ENCODE measurements around the gene PLA2G2F. TPM values are rescaled to one million over a fixed set of nuclear protein-coding genes. Genes with fewer than 3 reads are reported as not detected.

The PLA2G2F gene
- total RNA-seq, 2 donors from 2014 or later, result not detected

DNA sequence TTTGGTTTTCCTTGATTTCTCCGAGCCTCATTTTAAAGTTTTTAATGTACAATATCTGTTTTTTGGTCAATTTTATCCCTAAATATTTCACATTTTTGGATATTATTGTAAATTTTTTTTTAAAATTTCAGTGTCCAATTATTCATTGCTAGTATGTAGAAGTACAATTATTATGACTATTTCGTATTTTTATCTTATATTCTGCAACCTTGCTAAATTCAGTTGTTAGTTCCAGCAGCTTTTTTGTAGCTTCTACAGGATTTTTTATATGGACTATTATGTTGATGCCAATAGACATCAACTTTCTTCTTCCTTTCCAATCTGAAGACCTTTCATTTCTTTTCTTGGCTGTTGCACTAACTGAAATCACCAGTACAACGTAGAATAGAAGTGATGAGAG lies 4.1 kb upstream of the PLA2G2F start:
- H3K4me3 ChIP-seq, result no peak overlapping the region
- no peak overlapping the region for H3K27ac ChIP-seq
- no peaks in the 10 kb centered on the region for H3K9me3 ChIP-seq
- DNase-seq (ENCODE audit: low spot score) (no peak), ATAC-seq (ENCODE audit: insufficient number of reproducible peaks, low FRiP score, low read depth) (no peak)
- H3K27me3 ChIP-seq (replicated peaks; ENCODE audit: insufficient read depth), result no peaks in the 10 kb centered on the region
- no peaks in the 10 kb centered on the region for H3K36me3 ChIP-seq
- TF ChIP-seq, protein P1, sequence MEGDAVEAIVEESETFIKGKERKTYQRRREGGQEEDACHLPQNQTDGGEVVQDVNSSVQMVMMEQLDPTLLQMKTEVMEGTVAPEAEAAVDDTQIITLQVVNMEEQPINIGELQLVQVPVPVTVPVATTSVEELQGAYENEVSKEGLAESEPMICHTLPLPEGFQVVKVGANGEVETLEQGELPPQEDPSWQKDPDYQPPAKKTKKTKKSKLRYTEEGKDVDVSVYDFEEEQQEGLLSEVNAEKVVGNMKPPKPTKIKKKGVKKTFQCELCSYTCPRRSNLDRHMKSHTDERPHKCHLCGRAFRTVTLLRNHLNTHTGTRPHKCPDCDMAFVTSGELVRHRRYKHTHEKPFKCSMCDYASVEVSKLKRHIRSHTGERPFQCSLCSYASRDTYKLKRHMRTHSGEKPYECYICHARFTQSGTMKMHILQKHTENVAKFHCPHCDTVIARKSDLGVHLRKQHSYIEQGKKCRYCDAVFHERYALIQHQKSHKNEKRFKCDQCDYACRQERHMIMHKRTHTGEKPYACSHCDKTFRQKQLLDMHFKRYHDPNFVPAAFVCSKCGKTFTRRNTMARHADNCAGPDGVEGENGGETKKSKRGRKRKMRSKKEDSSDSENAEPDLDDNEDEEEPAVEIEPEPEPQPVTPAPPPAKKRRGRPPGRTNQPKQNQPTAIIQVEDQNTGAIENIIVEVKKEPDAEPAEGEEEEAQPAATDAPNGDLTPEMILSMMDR (IDR thresholded peaks at IDR 0.05), result no peak
- no peaks in the 10 kb centered on the region for H3K4me1 ChIP-seq (ENCODE audit: control insufficient read depth in 1 of 2, low read depth in 2 of 2)

DNA sequence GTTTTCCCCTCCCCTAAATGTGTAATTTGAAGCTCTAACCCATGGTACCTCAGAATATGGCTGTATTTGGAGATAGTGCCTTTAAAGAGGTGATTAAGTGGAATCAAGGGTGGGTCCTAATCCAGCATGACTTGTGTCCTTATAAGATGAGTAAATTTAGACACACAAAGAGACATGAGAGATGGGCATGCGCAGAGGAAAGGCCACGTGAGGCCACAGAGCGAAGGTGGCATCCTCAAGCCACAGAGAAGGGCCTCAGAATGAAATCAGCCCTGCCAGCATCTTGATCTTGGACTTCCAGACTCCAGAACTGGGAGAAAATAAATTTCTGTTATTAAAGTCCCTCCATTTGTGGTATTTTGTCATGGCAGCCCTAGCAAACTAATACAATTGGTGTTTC lies 2.9 kb upstream of the PLA2G2F start:
- DNase-seq (ENCODE audit: low spot score) (no peak), ATAC-seq (ENCODE audit: insufficient number of reproducible peaks, low FRiP score, low read depth) (no peak)
- H3K4me1 ChIP-seq (ENCODE audit: control insufficient read depth in 1 of 2, low read depth in 2 of 2), result no peaks in the 10 kb centered on the region
- no peak overlapping the region for H3K4me3 ChIP-seq
- H3K27ac ChIP-seq, result no peak overlapping the region
- H3K36me3 ChIP-seq, result no peaks in the 10 kb centered on the region
- H3K9me3 ChIP-seq, result no peaks in the 10 kb centered on the region
- TF ChIP-seq, protein P1 (IDR thresholded peaks at IDR 0.05), result no peak
- H3K27me3 ChIP-seq (replicated peaks; ENCODE audit: insufficient read depth), result no peaks in the 10 kb centered on the region

DNA sequence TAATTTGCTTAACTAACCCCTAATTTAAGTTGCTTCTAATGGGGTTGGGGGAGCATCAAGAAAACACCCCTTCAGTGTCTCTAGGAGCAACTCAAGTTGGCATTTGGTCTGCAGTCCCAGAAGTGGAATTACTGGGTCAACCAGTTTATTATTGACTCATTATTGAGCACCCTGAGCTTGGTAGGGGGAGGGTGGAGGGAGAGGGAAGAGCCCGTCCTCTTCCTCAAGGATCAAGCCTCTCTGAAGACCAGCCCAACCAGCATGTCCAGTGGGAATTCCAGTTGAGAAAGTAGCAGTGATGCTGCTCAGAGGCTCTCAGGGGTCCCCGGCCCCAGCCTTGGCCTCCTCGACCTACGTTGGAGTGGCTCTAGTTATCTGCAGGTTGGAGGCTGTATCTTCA lies 2.1 kb upstream of the PLA2G2F start:
- no peak for DNase-seq (ENCODE audit: low spot score)
- ATAC-seq (ENCODE audit: insufficient number of reproducible peaks, low FRiP score, low read depth), result no peak
- TF ChIP-seq, protein P1 (IDR thresholded peaks at IDR 0.05), result no peak

DNA sequence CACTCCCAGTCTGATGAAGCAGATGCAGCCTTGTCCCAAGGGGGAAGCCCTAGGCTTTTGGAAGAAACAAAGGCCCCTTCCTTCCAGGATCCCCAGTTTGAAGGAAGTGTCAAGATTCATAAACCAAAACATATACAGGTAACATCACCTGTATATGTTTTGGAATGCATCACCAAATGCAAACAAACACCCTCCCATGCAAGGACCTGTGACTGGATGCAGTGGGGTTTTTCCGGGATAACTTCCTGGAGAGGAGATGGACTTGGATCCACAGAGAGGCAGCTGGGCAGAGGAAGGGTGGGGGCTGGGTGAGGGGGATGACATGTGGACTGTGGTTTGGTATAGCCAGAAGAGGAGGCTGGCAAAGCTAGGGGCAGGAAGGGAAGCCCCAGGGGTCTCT lies 1.5 kb upstream of the PLA2G2F start:
- Histone ChIP-seq H3K27ac (no peak overlapping the region), H3K36me3 (no peaks in the 10 kb centered on the region), H3K27me3 (replicated peaks; ENCODE audit: insufficient read depth) (no peaks in the 10 kb centered on the region), H3K9me3 (no peaks in the 10 kb centered on the region), H3K4me3 (no peak overlapping the region), H3K4me1 (ENCODE audit: control insufficient read depth in 1 of 2, low read depth in 2 of 2) (no peaks in the 10 kb centered on the region)
- no peak for ATAC-seq (ENCODE audit: insufficient number of reproducible peaks, low FRiP score, low read depth)
- DNase-seq (ENCODE audit: low spot score), result no peak
- TF ChIP-seq, protein P1 (IDR thresholded peaks at IDR 0.05), result no peak

More for the DNA sequence above, 2.1 kb upstream of the PLA2G2F start:
- H3K4me1 ChIP-seq (ENCODE audit: control insufficient read depth in 1 of 2, low read depth in 2 of 2), result no peaks in the 10 kb centered on the region
- H3K9me3 ChIP-seq, result no peaks in the 10 kb centered on the region
- no peak overlapping the region for H3K4me3 ChIP-seq
- H3K27me3 ChIP-seq (replicated peaks; ENCODE audit: insufficient read depth), result no peaks in the 10 kb centered on the region
- H3K27ac ChIP-seq, result no peak overlapping the region
- H3K36me3 ChIP-seq, result no peaks in the 10 kb centered on the region

DNA sequence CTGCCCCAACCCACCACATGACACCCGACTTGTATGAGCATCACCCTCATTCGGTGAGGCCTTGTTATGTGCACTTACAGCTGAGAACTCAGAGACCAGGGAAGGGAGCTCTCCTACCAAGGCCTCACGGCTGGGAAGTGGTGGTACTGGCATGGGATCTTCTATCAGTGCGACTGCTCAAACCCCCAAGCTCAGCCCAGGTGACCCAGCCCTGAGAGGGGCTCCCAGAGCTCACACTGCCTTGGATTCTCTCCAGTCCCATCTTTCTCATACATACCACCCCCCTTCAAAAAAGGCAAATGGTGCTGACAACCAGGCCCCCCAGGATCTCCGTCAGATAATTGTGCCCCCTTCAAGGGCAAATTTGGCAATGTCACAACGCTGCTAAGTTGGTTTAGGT lies 777 bp upstream of the PLA2G2F start:
- H3K4me1 ChIP-seq (ENCODE audit: control insufficient read depth in 1 of 2, low read depth in 2 of 2), result no peaks in the 10 kb centered on the region
- TF ChIP-seq, protein P1 (IDR thresholded peaks at IDR 0.05), result no peak
- no peaks in the 10 kb centered on the region for H3K9me3 ChIP-seq
- no peak overlapping the region for H3K4me3 ChIP-seq
- H3K27me3 ChIP-seq (replicated peaks; ENCODE audit: insufficient read depth), result no peaks in the 10 kb centered on the region
- H3K36me3 ChIP-seq, result no peaks in the 10 kb centered on the region
- DNase-seq (ENCODE audit: low spot score) (no peak), ATAC-seq (ENCODE audit: insufficient number of reproducible peaks, low FRiP score, low read depth) (no peak)
- no peak overlapping the region for H3K27ac ChIP-seq
